ENCODE measurements around the gene ZNF688. TPM values are rescaled to one million over a fixed set of nuclear protein-coding genes. Genes with fewer than 3 reads are reported as not detected.

Gene ZNF688
- total and polyA plus RNA-seq, 2 experiments from 2014 or later = 10.4 to 14.7 TPM

GRCh38 chr16:30567160-30567990, 4.1 kb downstream of the ZNF688 start:
- Histone ChIP-seq H3K9ac (no peak overlapping the region), H3F3A (ENCODE audit: insufficient read depth) (peaks cover 3% of the 10 kb centered on the region; the same call in 1 of the 2 replicates), H4K20me1 (ENCODE audit: insufficient read depth) (no peaks in the 10 kb centered on the region), H3K4me3 (no peak overlapping the region), H3K4me2 (ENCODE audit: unreplicated experiment) (no peak overlapping the region), H3K9me2 (ENCODE audit: insufficient read depth) (no peaks in the 10 kb centered on the region), H3K36me3 (ENCODE audit: low read depth) (no peaks in the 10 kb centered on the region), H3K9me3 (ENCODE audit: low read depth) (no peaks in the 10 kb centered on the region), H3K4me1 (ENCODE audit: insufficient read depth) (peaks cover 4% of the 10 kb centered on the region; the same call in 1 of the 2 replicates), H3K27me3 (replicated peaks; ENCODE audit: insufficient read depth) (no peaks in the 10 kb centered on the region), H3K27ac (no peak overlapping the region), H3K79me2 (ENCODE audit: insufficient read depth) (no peaks in the 10 kb centered on the region), H2AFZ (no peak overlapping the region)
- TF ChIP-seq EZH2 (IDR thresholded peaks at IDR 0.05; ENCODE audit: insufficient read depth, poor library complexity, severe bottlenecking) (no peak), EZH2phosphoT487 (IDR thresholded peaks at IDR 0.05; ENCODE audit: insufficient read depth, low read depth) (no peak)
- in situ Hi-C loops (cut with MboI) = no loop called here
- no peak for DNase-seq
- WGBS, 2 experiments (ENCODE audit: low coverage in 1 of 2, low lambda C conversion rate in 2 of 2, missing lambda C conversion rate in 2 of 2) = 83 to 84% methylated on average over 14 of the region's 14 CpGs

GRCh38 chr16:30566531-30566930, 5.0 kb downstream of the ZNF688 start:
- H3K27ac ChIP-seq = no peak overlapping the region
- 81 to 82% methylated on average over 4 of the region's 4 CpGs for WGBS, 2 experiments (ENCODE audit: low coverage in 1 of 2, low lambda C conversion rate in 2 of 2, missing lambda C conversion rate in 2 of 2)

GRCh38 chr16:30565984-30566383, 5.5 kb downstream of the ZNF688 start:
- WGBS, 2 experiments (ENCODE audit: low coverage in 1 of 2, low lambda C conversion rate in 2 of 2, missing lambda C conversion rate in 2 of 2) = 68 to 80% methylated on average over 8 of the region's 8 CpGs
- TF ChIP-seq EZH2 (IDR thresholded peaks at IDR 0.05; ENCODE audit: insufficient read depth, poor library complexity, severe bottlenecking) (no peak), EZH2phosphoT487 (IDR thresholded peaks at IDR 0.05; ENCODE audit: insufficient read depth, low read depth) (no peak)
- H3K36me3 ChIP-seq (ENCODE audit: low read depth) = no peaks in the 10 kb centered on the region

More at GRCh38 chr16:30566531-30566930, 5.0 kb downstream of the ZNF688 start:
- Histone ChIP-seq H3K36me3 (ENCODE audit: low read depth) (no peaks in the 10 kb centered on the region), H3K4me3 (no peak overlapping the region), H2AFZ (no peak overlapping the region), H3K9me2 (ENCODE audit: insufficient read depth) (no peaks in the 10 kb centered on the region), H3K9ac (no peak overlapping the region), H3F3A (ENCODE audit: insufficient read depth) (peaks cover 3% of the 10 kb centered on the region; the same call in 1 of the 2 replicates), H3K27me3 (replicated peaks; ENCODE audit: insufficient read depth) (no peaks in the 10 kb centered on the region), H3K4me2 (ENCODE audit: unreplicated experiment) (no peak overlapping the region), H4K20me1 (ENCODE audit: insufficient read depth) (no peaks in the 10 kb centered on the region), H3K9me3 (ENCODE audit: low read depth) (no peaks in the 10 kb centered on the region), H3K79me2 (ENCODE audit: insufficient read depth) (no peaks in the 10 kb centered on the region), H3K4me1 (ENCODE audit: insufficient read depth) (peaks cover 4% of the 10 kb centered on the region; the same call in 1 of the 2 replicates)
- in situ Hi-C loops (cut with MboI) = no loop called here
- TF ChIP-seq EZH2 (IDR thresholded peaks at IDR 0.05; ENCODE audit: insufficient read depth, poor library complexity, severe bottlenecking) (no peak), EZH2phosphoT487 (IDR thresholded peaks at IDR 0.05; ENCODE audit: insufficient read depth, low read depth) (no peak)
- DNase-seq = no peak

GRCh38 chr16:30565526-30565925, 6.0 kb downstream of the ZNF688 start:
- H3F3A ChIP-seq (ENCODE audit: insufficient read depth) = peaks cover 3% of the 10 kb centered on the region; the same call in 1 of the 2 replicates
- no peaks in the 10 kb centered on the region for H4K20me1 ChIP-seq (ENCODE audit: insufficient read depth)
- DNase-seq = no peak
- H3K9ac ChIP-seq = no peak overlapping the region
- in situ Hi-C loops (cut with MboI) = no loop called here
- H2AFZ ChIP-seq = no peak overlapping the region
- no peaks in the 10 kb centered on the region for H3K9me2 ChIP-seq (ENCODE audit: insufficient read depth)
- no peaks in the 10 kb centered on the region for H3K27me3 ChIP-seq (replicated peaks; ENCODE audit: insufficient read depth)
- no peaks in the 10 kb centered on the region for H3K36me3 ChIP-seq (ENCODE audit: low read depth)
- H3K79me2 ChIP-seq (ENCODE audit: insufficient read depth) = no peaks in the 10 kb centered on the region
- H3K4me1 ChIP-seq (ENCODE audit: insufficient read depth) = peaks cover 4% of the 10 kb centered on the region; the same call in 1 of the 2 replicates
- 41 to 52% methylated on average over 5 to 7 of the region's 7 CpGs for WGBS, 2 experiments (ENCODE audit: low coverage in 1 of 2, low lambda C conversion rate in 2 of 2, missing lambda C conversion rate in 2 of 2)
- H3K27ac ChIP-seq = no peak overlapping the region
- H3K9me3 ChIP-seq (ENCODE audit: low read depth) = no peaks in the 10 kb centered on the region
- no peak overlapping the region for H3K4me2 ChIP-seq (ENCODE audit: unreplicated experiment)
- TF ChIP-seq EZH2 (IDR thresholded peaks at IDR 0.05; ENCODE audit: insufficient read depth, poor library complexity, severe bottlenecking) (no peak), EZH2phosphoT487 (IDR thresholded peaks at IDR 0.05; ENCODE audit: insufficient read depth, low read depth) (no peak)
- H3K4me3 ChIP-seq = no peak overlapping the region

More at GRCh38 chr16:30565984-30566383, 5.5 kb downstream of the ZNF688 start:
- Histone ChIP-seq H4K20me1 (ENCODE audit: insufficient read depth) (no peaks in the 10 kb centered on the region), H2AFZ (no peak overlapping the region), H3K27ac (no peak overlapping the region), H3K4me2 (ENCODE audit: unreplicated experiment) (no peak overlapping the region), H3K9me2 (ENCODE audit: insufficient read depth) (no peaks in the 10 kb centered on the region), H3K79me2 (ENCODE audit: insufficient read depth) (no peaks in the 10 kb centered on the region), H3K9ac (no peak overlapping the region), H3F3A (ENCODE audit: insufficient read depth) (peaks cover 3% of the 10 kb centered on the region; the same call in 1 of the 2 replicates), H3K4me3 (no peak overlapping the region), H3K4me1 (ENCODE audit: insufficient read depth) (peaks cover 4% of the 10 kb centered on the region; the same call in 1 of the 2 replicates), H3K27me3 (replicated peaks; ENCODE audit: insufficient read depth) (no peaks in the 10 kb centered on the region), H3K9me3 (ENCODE audit: low read depth) (no peaks in the 10 kb centered on the region)
- DNase-seq = no peak
- in situ Hi-C loops (cut with MboI) = no loop called here
